ENCODE measurements around the gene CCDC33. TPM values are rescaled to one million over a fixed set of nuclear protein-coding genes. Genes with fewer than 3 reads are reported as not detected.

Gene CCDC33
- total RNA-seq, 3 donors from 2014 or later = 0.22 TPM; not detected in 2

- H3K36me3 ChIP-seq (ENCODE audit: low read depth) = no peaks in the 10 kb centered on the region
- no peak overlapping the region for H3K4me3 ChIP-seq
- intact Hi-C loops (cut with DNase I, micrococcal nuclease) = no loop called here
- no peaks in the 10 kb centered on the region for H3K9me3 ChIP-seq
- peaks cover 4% of the 10 kb centered on the region for H3K4me1 ChIP-seq (ENCODE audit: low read depth)
- no peak for ATAC-seq
- no peak for DNase-seq
- no peak for TF ChIP-seq CTCF (IDR thresholded peaks at IDR 0.05)
These were observed 8.8 kb downstream of the CCDC33 start for GRCh38 chr15:74244822-74245341.

- TF ChIP-seq CTCF (IDR thresholded peaks at IDR 0.05) = no peak
- H3K4me1 ChIP-seq (ENCODE audit: low read depth) = no peaks in the 10 kb centered on the region
- no peak for DNase-seq
- ATAC-seq = peak; percentile 20
- intact Hi-C loops (cut with DNase I, micrococcal nuclease) = no loop called here
- H3K4me3 ChIP-seq = no peak overlapping the region
- H3K36me3 ChIP-seq (ENCODE audit: low read depth) = no peaks in the 10 kb centered on the region
- H3K9me3 ChIP-seq = no peaks in the 10 kb centered on the region
These were observed 9.3 kb downstream of the CCDC33 start for GRCh38 chr15:74245342-74245931.

- ATAC-seq (no peak), DNase-seq (no peak)
- no peaks in the 10 kb centered on the region for H3K9me3 ChIP-seq
- intact Hi-C loops (cut with DNase I, micrococcal nuclease) = no loop called here
- no peaks in the 10 kb centered on the region for H3K36me3 ChIP-seq (ENCODE audit: low read depth)
- no peak for TF ChIP-seq CTCF (IDR thresholded peaks at IDR 0.05)
- H3K4me3 ChIP-seq = no peak overlapping the region
- no peaks in the 10 kb centered on the region for H3K4me1 ChIP-seq (ENCODE audit: low read depth)
These were observed 14.1 kb downstream of the CCDC33 start for GRCh38 chr15:74250266-74250665.

GRCh38 chr15:74251131-74251811 lies 15.1 kb downstream of the CCDC33 start:
- Histone ChIP-seq H3K4me3 (no peak overlapping the region), H3K9me3 (no peaks in the 10 kb centered on the region), H3K36me3 (ENCODE audit: low read depth) (no peaks in the 10 kb centered on the region), H3K4me1 (ENCODE audit: low read depth) (no peaks in the 10 kb centered on the region)
- DNase-seq (no peak), ATAC-seq (peak; percentile 16)
- TF ChIP-seq CTCF (IDR thresholded peaks at IDR 0.05) = no peak
- intact Hi-C loops (cut with DNase I, micrococcal nuclease) = no loop called here

- no peak overlapping the region for H3K4me3 ChIP-seq
- TF ChIP-seq CTCF (IDR thresholded peaks at IDR 0.05) = no peak
- intact Hi-C loops (cut with DNase I, micrococcal nuclease) = no loop called here
- no peak for ATAC-seq
- H3K9me3 ChIP-seq = no peaks in the 10 kb centered on the region
- H3K36me3 ChIP-seq (ENCODE audit: low read depth) = no peaks in the 10 kb centered on the region
- DNase-seq = no peak
- no peaks in the 10 kb centered on the region for H3K4me1 ChIP-seq (ENCODE audit: low read depth)
These were observed 16.2 kb downstream of the CCDC33 start for GRCh38 chr15:74252291-74252690.
